HG03558 (cell line): ENCODE data around the gene CDC45.

Source experiments
- ATAC-seq: cut with Tn5 transposase; IDR thresholded peaks from one replicate; pipeline ENCODE4 v1.9.1; 2021; ENCODE audit warnings: moderate number of reproducible peaks; ENCODE audit not compliant: unreplicated experiment; ENCODE audit errors: extremely low read depth

CDC45 gene

DNA sequence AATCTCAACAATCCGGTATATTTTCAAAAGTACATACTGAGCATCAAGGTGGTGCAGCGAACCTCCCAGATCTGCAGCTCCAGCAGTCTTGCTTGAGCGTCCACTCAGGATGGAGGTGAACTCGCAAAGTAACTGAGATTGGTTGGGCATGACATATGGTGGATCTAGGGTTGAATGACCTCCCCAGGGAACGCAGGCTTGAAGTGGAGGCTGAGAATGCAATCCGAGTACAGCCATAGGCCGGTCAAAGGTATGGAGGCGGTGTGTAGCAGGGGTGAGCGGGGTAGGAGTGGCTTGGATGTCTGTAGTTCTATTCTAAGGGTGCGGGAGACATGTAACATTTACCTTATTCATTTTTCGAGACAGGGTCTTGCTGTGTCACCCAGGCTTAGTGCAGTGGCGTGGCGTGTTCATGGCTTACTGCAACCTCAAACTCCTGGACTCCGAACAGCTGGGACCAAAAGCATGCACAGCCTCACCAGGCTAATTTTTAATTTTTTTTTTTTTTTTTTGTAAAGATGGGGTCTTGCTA, 31.6 kb upstream of the CDC45 start:
- no peak for ATAC-seq

GRCh38 chr22:19448739-19449421, 30.8 kb upstream of the CDC45 start:
- ATAC-seq, result no peak

DNA sequence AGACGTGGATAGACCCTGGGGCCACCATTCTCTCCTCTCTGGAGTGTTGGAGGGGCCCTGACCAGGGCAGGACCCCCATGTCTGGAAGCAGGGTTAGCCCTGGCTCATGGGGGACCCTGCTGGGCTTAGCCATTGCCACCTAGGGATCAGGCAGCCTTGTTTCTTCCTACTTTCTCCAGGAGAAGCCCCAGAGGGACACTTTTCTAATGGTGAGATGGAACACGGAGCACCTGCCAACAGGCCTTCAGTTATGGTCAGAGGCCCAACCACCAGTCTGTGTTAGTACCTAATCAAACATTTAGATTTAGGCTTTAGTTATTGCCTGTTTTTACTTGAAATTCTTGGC, 30.3 kb upstream of the CDC45 start:
- no peak for ATAC-seq

DNA sequence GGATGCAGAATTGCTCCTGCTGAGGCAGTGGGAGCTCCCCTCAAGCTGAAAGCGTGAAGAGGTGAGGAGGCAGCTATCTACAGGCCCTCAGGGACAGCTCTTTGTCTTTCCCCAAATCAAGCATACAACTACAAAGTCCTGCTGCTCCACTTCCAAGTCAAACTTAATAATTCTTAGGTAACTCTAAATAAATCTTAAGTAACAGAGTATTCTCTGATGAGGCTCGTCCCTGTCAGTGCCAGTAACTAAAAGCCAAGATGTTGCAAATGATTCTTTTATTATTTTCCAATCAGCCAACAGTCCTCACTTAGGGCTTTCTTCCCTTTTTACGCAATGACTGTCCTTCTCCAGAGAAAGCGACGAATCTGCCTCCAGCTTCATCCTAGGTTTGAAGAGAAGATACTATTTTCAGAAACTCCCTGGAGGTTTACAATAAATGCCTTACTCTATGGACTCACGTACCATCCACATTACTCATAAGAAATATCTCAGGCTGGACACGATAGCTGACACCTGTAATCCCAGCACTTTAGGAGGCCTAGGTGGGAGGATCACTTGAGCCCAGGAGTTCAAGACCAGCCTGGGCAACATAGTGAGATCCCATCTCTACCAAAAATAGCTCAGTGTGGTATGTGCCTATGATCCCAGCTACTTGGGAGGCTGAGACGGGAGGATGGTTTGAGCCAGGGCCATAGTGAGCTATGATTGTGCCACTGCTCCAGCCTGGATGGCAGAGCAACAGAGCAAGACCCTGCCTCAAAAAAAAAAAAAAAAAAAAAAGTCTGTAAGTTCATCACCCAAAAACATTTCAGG, 29.2 kb upstream of the CDC45 start:
- ATAC-seq, result no peak

GRCh38 chr22:19451570-19451969, 28.1 kb upstream of the CDC45 start:
- ATAC-seq, result no peak

GRCh38 chr22:19453718-19454117, 26.0 kb upstream of the CDC45 start:
- no peak for ATAC-seq

GRCh38 chr22:19454156-19454555, 25.6 kb upstream of the CDC45 start:
- no peak for ATAC-seq

- ATAC-seq, result no peak
These were observed 24.7 kb upstream of the CDC45 start for GRCh38 chr22:19455033-19455432.

GRCh38 chr22:19455585-19456370, 23.9 kb upstream of the CDC45 start:
- no peak for ATAC-seq

GRCh38 chr22:19456541-19456940, 23.2 kb upstream of the CDC45 start:
- no peak for ATAC-seq

- ATAC-seq, result no peak
These were observed 21.8 kb upstream of the CDC45 start for GRCh38 chr22:19457828-19458428.

GRCh38 chr22:19460036-19460435, 19.7 kb upstream of the CDC45 start:
- no peak for ATAC-seq

GRCh38 chr22:19461506-19461905, 18.2 kb upstream of the CDC45 start:
- no peak for ATAC-seq

GRCh38 chr22:19463008-19463407, 16.7 kb upstream of the CDC45 start:
- ATAC-seq, result no peak

- no peak for ATAC-seq
These were observed 15.9 kb upstream of the CDC45 start for GRCh38 chr22:19463491-19464469.

GRCh38 chr22:19464546-19464945, 15.2 kb upstream of the CDC45 start:
- no peak for ATAC-seq

- ATAC-seq, result no peak
These were observed 14.7 kb upstream of the CDC45 start for GRCh38 chr22:19464975-19465374.

DNA sequence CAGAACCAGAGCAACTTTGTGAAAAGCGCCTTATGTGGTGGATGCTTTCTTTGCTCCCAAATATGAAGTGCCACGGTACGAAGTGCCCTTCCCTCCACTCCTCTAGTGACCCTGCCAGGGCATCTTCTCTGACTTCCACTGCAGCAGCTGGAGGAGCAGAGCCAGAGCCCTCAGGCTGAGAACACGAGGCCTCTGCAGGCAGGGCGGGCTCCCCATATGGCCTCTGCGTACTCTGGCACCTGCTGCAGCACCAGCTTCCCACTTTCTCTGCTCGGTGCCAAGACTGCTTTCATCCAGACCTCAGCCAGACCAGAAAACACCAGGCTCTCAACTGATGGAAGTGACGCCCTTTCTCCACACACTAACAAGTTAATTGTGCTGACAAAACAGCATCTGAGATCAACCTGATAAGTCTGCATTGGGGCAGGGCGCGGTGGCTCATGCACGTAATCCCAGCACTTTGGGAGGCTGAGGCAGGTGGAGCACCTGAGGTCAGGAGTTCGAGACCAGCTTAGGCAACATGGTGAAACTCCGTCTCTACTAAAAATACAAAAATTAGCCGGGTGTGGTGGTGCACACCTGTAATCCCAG, 13.5 kb upstream of the CDC45 start:
- ATAC-seq, result no peak
